Trophoblast cell (in vitro differentiated cells and primary cell): ENCODE data around the gene SUDS3.

ENCODE experiments used
- DNase-seq, 2 donors: peaks; one replicate each; pipeline ENCODE4 v3.0.0-alpha.2; 2016
- H2AFZ ChIP-seq: 2 replicates; pipeline ENCODE4 v1.6.1; 2013; ENCODE audit warnings: low read length, moderate library complexity, mild to moderate bottlenecking; ENCODE audit not compliant: insufficient read depth, poor library complexity
- H2AK5ac ChIP-seq: 2 replicates; pipeline ENCODE4 v1.6.1; 2013; ENCODE audit warnings: mild to moderate bottlenecking, low read length
- H2BK120ac ChIP-seq: 2 replicates; pipeline ENCODE4 v1.6.1; 2013; ENCODE audit warnings: low read length, mild to moderate bottlenecking, moderate library complexity; ENCODE audit not compliant: insufficient read depth, poor library complexity
- H2BK12ac ChIP-seq: 2 replicates; pipeline ENCODE4 v1.6.1; 2013; ENCODE audit warnings: mild to moderate bottlenecking, low read length, moderate library complexity
- H2BK5ac ChIP-seq: 2 replicates; pipeline ENCODE4 v1.6.1; 2013; ENCODE audit warnings: low read length, low read depth, moderate library complexity, mild to moderate bottlenecking; ENCODE audit not compliant: poor library complexity
- H3K14ac ChIP-seq: 2 replicates; pipeline ENCODE4 v1.6.1; 2013; ENCODE audit warnings: mild to moderate bottlenecking, low read length
- H3K18ac ChIP-seq: 2 replicates; pipeline ENCODE4 v1.6.1; 2013; ENCODE audit warnings: mild to moderate bottlenecking, low read length
- H3K23ac ChIP-seq: 2 replicates; pipeline ENCODE4 v1.6.1; 2013; ENCODE audit warnings: low read length
- H3K27ac ChIP-seq: 2 replicates; pipeline ENCODE4 v1.5.1; 2013; ENCODE audit warnings: low read depth, mild to moderate bottlenecking, inconsistent platforms, low read length, moderate library complexity
- H3K27me3 ChIP-seq: 2 replicates; pipeline ENCODE4 v1.6.1; 2013; ENCODE audit warnings: inconsistent platforms, mild to moderate bottlenecking, low read length, moderate library complexity; ENCODE audit not compliant: insufficient read depth
- H3K36me3 ChIP-seq, 2 experiments: 1 replicate in 1 of 2; 2 replicates in 1 of 2; pipeline ENCODE4 v1.6.1; 2013; ENCODE audit warnings: low read length in 2 of 2, mild to moderate bottlenecking in 2 of 2, moderate library complexity in 1 of 2; ENCODE audit not compliant: insufficient read depth in 2 of 2, control insufficient read depth in 1 of 2
- H3K4ac ChIP-seq: 2 replicates; pipeline ENCODE4 v1.6.1; 2013; ENCODE audit warnings: low read depth, mild to moderate bottlenecking, low read length, moderate library complexity
- H3K4me1 ChIP-seq, 2 experiments: 1 replicate in 1 of 2; 2 replicates in 1 of 2; pipeline ENCODE4 v1.6.1; 2013; ENCODE audit warnings: low read length in 2 of 2, mild to moderate bottlenecking in 2 of 2, moderate library complexity in 1 of 2; ENCODE audit not compliant: insufficient read depth in 2 of 2, control insufficient read depth in 1 of 2
- H3K4me2 ChIP-seq: 2 replicates; pipeline ENCODE4 v1.6.1; 2013; ENCODE audit warnings: inconsistent platforms, mild to moderate bottlenecking, low read length, moderate library complexity
- H3K4me3 ChIP-seq: 2 replicates; pipeline ENCODE4 v1.5.1; 2013; ENCODE audit warnings: mild to moderate bottlenecking, low read depth, low read length, inconsistent platforms
- H3K79me1 ChIP-seq: one replicate; pipeline ENCODE4 v1.6.1; 2013; ENCODE audit warnings: low read length
- H3K79me2 ChIP-seq: 2 replicates; pipeline ENCODE4 v1.6.1; 2013; ENCODE audit warnings: low read length, mild to moderate bottlenecking; ENCODE audit not compliant: control insufficient read depth, insufficient read depth, poor library complexity
- H3K9ac ChIP-seq: 2 replicates; pipeline ENCODE4 v1.6.1; 2013; ENCODE audit warnings: mild to moderate bottlenecking, low read length
- H3K9me3 ChIP-seq: 2 replicates; pipeline ENCODE4 v1.6.1; 2013; ENCODE audit warnings: low read depth, mild to moderate bottlenecking, control low read depth, inconsistent platforms, low read length; ENCODE audit not compliant: insufficient read depth
- H4K12ac ChIP-seq: 2 replicates; pipeline ENCODE4 v1.6.1; 2013; ENCODE audit warnings: low read depth, mild to moderate bottlenecking, low read length, moderate library complexity
- H4K8ac ChIP-seq: 2 replicates; pipeline ENCODE4 v1.6.1; 2013; ENCODE audit warnings: low read depth, mild to moderate bottlenecking, low read length, moderate library complexity
- H4K91ac ChIP-seq: one replicate; pipeline ENCODE4 v1.6.1; 2013; ENCODE audit warnings: low read depth, mild to moderate bottlenecking, low read length, moderate library complexity
- WGBS: extraction: QIAGEN DNeasy Blood & Tissue Kit; methylation state at CpG from one replicate; pipeline ENCODE4 v1.1.7; 2013; ENCODE audit warnings: missing lambda C conversion rate; ENCODE audit not compliant: insufficient read length, insufficient coverage; ENCODE audit errors: extremely low coverage; 5-methylcytosine and 5-hydroxymethylcytosine counted together

SUDS3 gene

GRCh38 chr12:118330421-118331018 lies 45.8 kb upstream of the SUDS3 start:
- no peak overlapping the region for H2AFZ ChIP-seq
- H3K4ac ChIP-seq = no peak overlapping the region
- no peaks in the 10 kb centered on the region for H3K9me3 ChIP-seq
- no peak overlapping the region for H4K91ac ChIP-seq
- H3K23ac ChIP-seq = no peak overlapping the region
- no peaks in the 10 kb centered on the region for H3K36me3 ChIP-seq
- peak; percentile 55 to 81 for DNase-seq
- no peaks in the 10 kb centered on the region for H3K27me3 ChIP-seq
- no peak overlapping the region for H2BK12ac ChIP-seq
- H3K4me2 ChIP-seq = no peak overlapping the region
- no peak overlapping the region for H2BK5ac ChIP-seq
- H2BK120ac ChIP-seq = no peak overlapping the region
- H3K4me3 ChIP-seq = no peak overlapping the region
- no CpG with 5 or more reads among the region's 3 CpGs for WGBS
- H3K79me1 ChIP-seq = no peaks in the 10 kb centered on the region
- no peak overlapping the region for H3K18ac ChIP-seq
- H3K4me1 ChIP-seq = no peaks in the 10 kb centered on the region
- no peak overlapping the region for H4K12ac ChIP-seq
- H3K79me2 ChIP-seq = no peaks in the 10 kb centered on the region
- no peak overlapping the region for H2AK5ac ChIP-seq
- H4K8ac ChIP-seq = no peak overlapping the region
- no peak overlapping the region for H3K9ac ChIP-seq
- no peak overlapping the region for H3K27ac ChIP-seq
- H3K14ac ChIP-seq = no peak overlapping the region

GRCh38 chr12:118332511-118332910 lies 43.8 kb upstream of the SUDS3 start:
- Histone ChIP-seq H3K14ac (no peak overlapping the region), H3K27me3 (no peaks in the 10 kb centered on the region), H3K18ac (no peak overlapping the region), H4K8ac (no peak overlapping the region), H3K36me3 (no peaks in the 10 kb centered on the region), H3K27ac (no peak overlapping the region), H2BK12ac (no peak overlapping the region), H2AK5ac (no peak overlapping the region), H3K4me2 (no peak overlapping the region), H3K9ac (no peak overlapping the region), H2BK5ac (no peak overlapping the region), H3K79me1 (no peaks in the 10 kb centered on the region), H2AFZ (no peak overlapping the region), H3K79me2 (no peaks in the 10 kb centered on the region), H3K23ac (no peak overlapping the region), H2BK120ac (no peak overlapping the region), H3K9me3 (no peaks in the 10 kb centered on the region), H3K4me3 (no peak overlapping the region), H3K4me1 (no peaks in the 10 kb centered on the region), H4K91ac (no peak overlapping the region), H3K4ac (no peak overlapping the region), H4K12ac (no peak overlapping the region)
- peak in 1 of 2 donors; percentile 60 for DNase-seq
- WGBS = no CpG with 5 or more reads among the region's 4 CpGs

GRCh38 chr12:118334241-118334640 lies 42.1 kb upstream of the SUDS3 start:
- H3K27ac ChIP-seq = no peak overlapping the region
- H2BK120ac ChIP-seq = no peak overlapping the region
- H3K4me1 ChIP-seq = no peaks in the 10 kb centered on the region
- H3K4me3 ChIP-seq = no peak overlapping the region
- H3K9me3 ChIP-seq = no peaks in the 10 kb centered on the region
- no peak overlapping the region for H3K9ac ChIP-seq
- H2BK5ac ChIP-seq = no peak overlapping the region
- H3K23ac ChIP-seq = no peak overlapping the region
- no peaks in the 10 kb centered on the region for H3K36me3 ChIP-seq
- no peak overlapping the region for H3K4me2 ChIP-seq
- H3K4ac ChIP-seq = no peak overlapping the region
- H3K27me3 ChIP-seq = no peaks in the 10 kb centered on the region
- no peak overlapping the region for H2AK5ac ChIP-seq
- no peak overlapping the region for H4K91ac ChIP-seq
- H3K18ac ChIP-seq = no peak overlapping the region
- H4K12ac ChIP-seq = no peak overlapping the region
- no peak overlapping the region for H2AFZ ChIP-seq
- H3K14ac ChIP-seq = no peak overlapping the region
- no peaks in the 10 kb centered on the region for H3K79me1 ChIP-seq
- no peak overlapping the region for H4K8ac ChIP-seq
- DNase-seq = no peak
- WGBS = no CpG with 5 or more reads among the region's 3 CpGs
- no peak overlapping the region for H2BK12ac ChIP-seq
- no peaks in the 10 kb centered on the region for H3K79me2 ChIP-seq

- Histone ChIP-seq H2BK5ac (no peak overlapping the region), H3K18ac (no peak overlapping the region), H3K27me3 (no peaks in the 10 kb centered on the region), H2BK120ac (no peak overlapping the region), H2AFZ (no peak overlapping the region), H3K27ac (no peak overlapping the region), H2BK12ac (no peak overlapping the region), H3K4ac (no peak overlapping the region), H2AK5ac (no peak overlapping the region), H3K4me2 (no peak overlapping the region), H3K9me3 (no peaks in the 10 kb centered on the region), H3K79me2 (no peaks in the 10 kb centered on the region), H3K4me3 (no peak overlapping the region), H3K36me3 (no peaks in the 10 kb centered on the region), H3K4me1 (no peaks in the 10 kb centered on the region), H4K8ac (no peak overlapping the region), H3K14ac (no peak overlapping the region), H4K12ac (no peak overlapping the region), H3K23ac (no peak overlapping the region), H3K79me1 (no peaks in the 10 kb centered on the region), H3K9ac (no peak overlapping the region), H4K91ac (no peak overlapping the region)
- no CpG with 5 or more reads among the region's 4 CpGs for WGBS
- DNase-seq = no peak
Observed at GRCh38 chr12:118334939-118335567, 41.3 kb upstream of the SUDS3 start.
